K562 (cell line): ENCODE results near the gene C4A. TPM values are rescaled to one million over a fixed set of nuclear protein-coding genes. Genes with fewer than 3 reads are reported as not detected.

Experiments
- CBFA2T2 ChIP-seq: fragments of 450-650 bp; conservative IDR thresholded peaks from 2 replicates; pipeline ENCODE4 v1.6.1; 2017; ENCODE audit warnings: mild to moderate bottlenecking
- CREB3 ChIP-seq: fragments of 450-650 bp; conservative IDR thresholded peaks from 2 replicates; pipeline ENCODE4 v1.6.1; 2016; ENCODE audit warnings: missing genetic modification characterization, low read depth, mild to moderate bottlenecking, missing compliant biosample characterization, moderate library complexity
- HMGXB4 ChIP-seq: sonication (generic); formaldehyde crosslinking; IDR thresholded peaks from 2 replicates; pipeline ENCODE4 v1.8.1; 2023; ENCODE audit warnings: mild to moderate bottlenecking, missing genetic modification reagents
- LARP7 ChIP-seq: fragments of 450-650 bp; IDR thresholded peaks from 2 replicates; pipeline ENCODE4 v1.6.1; 2016
- MIER1 ChIP-seq: fragments of 450-650 bp; IDR thresholded peaks from 2 replicates; pipeline ENCODE4 v1.6.1; 2016; ENCODE audit warnings: antibody characterized with exemption, mild to moderate bottlenecking, low read depth
- PBX2 ChIP-seq, 2 experiments: IDR thresholded peaks in 1 of 2; conservative IDR thresholded peaks in 1 of 2; 2 replicates each; pipeline ENCODE4 v1.6.1; 2016; ENCODE audit warnings: low read depth in 2 of 2, mild to moderate bottlenecking in 1 of 2, missing compliant biosample characterization in 1 of 2, missing genetic modification characterization in 1 of 2, moderate library complexity in 1 of 2
- PHF8 ChIP-seq: fragments of 200-600 bp; sonication (generic); IDR thresholded peaks from 2 replicates; pipeline ENCODE4 v1.6.1; 2012; ENCODE audit warnings: mixed run types, mild to moderate bottlenecking, inconsistent platforms, low read length, moderate library complexity, borderline replicate concordance
- SMAD4 ChIP-seq: fragments of 250-450 bp; sonication (Bioruptor Pico); conservative IDR thresholded peaks from 2 replicates; pipeline ENCODE4 v1.8.0; 2021; ENCODE audit warnings: inconsistent platforms, mild to moderate bottlenecking, moderate library complexity
- SREBF2 ChIP-seq: sonication (generic); formaldehyde crosslinking; IDR thresholded peaks from 2 replicates; pipeline ENCODE4 v1.4.0; 2020; ENCODE audit warnings: mild to moderate bottlenecking, missing genetic modification reagents
- SRSF1 ChIP-seq: fragments of 200-400 bp; formaldehyde crosslinking; IDR thresholded peaks from 2 replicates; pipeline ENCODE4 v1.6.1; 2017; ENCODE audit warnings: mild to moderate bottlenecking, low read depth, low read length, moderate library complexity
- TEAD1 ChIP-seq, 2 experiments: fragments of 450-650 bp in 1 of 2; sonication (generic) in 1 of 2; formaldehyde crosslinking; IDR thresholded peaks; 2 replicates each; pipeline versions ENCODE4 v1.4.0 to v1.8.0; 2020 to 2022; ENCODE audit warnings: mild to moderate bottlenecking in 2 of 2, missing genetic modification reagents in 1 of 2
- THAP7 ChIP-seq: fragments of 250-450 bp; sonication (Bioruptor Pico); IDR thresholded peaks from 2 replicates; pipeline ENCODE4 v1.5.0; 2021
- ZBTB2 ChIP-seq: fragments of 450-650 bp; IDR thresholded peaks from 2 replicates; pipeline ENCODE4 v1.6.1; 2016; ENCODE audit warnings: antibody characterized with exemption
- ZBTB9 ChIP-seq: fragments of 450-650 bp; formaldehyde crosslinking; IDR thresholded peaks from 2 replicates; pipeline ENCODE4 v1.4.0; 2020; ENCODE audit warnings: mild to moderate bottlenecking, moderate library complexity
- ZNF134 ChIP-seq: fragments of 250-450 bp; sonication (Bioruptor Pico); conservative IDR thresholded peaks from 2 replicates; pipeline ENCODE4 v1.4.0; 2020
- ZNF232 ChIP-seq: sonication (generic); formaldehyde crosslinking; IDR thresholded peaks from 2 replicates; pipeline ENCODE4 v1.8.0; 2022; ENCODE audit warnings: mild to moderate bottlenecking, missing genetic modification reagents
- ZNF695 ChIP-seq: fragments of 450-650 bp; formaldehyde crosslinking; IDR thresholded peaks from 2 replicates; pipeline ENCODE4 v1.4.0; 2020; ENCODE audit warnings: mild to moderate bottlenecking, moderate library complexity
- polyA plus RNA-seq, 8 experiments: library from polyadenylated mRNA; depleted of rRNA in 4 of 8; stranded (reverse) in 5 of 8; unstranded in 3 of 8; fragments of >200 nt; fragmentation: Nextera tagmentation in 2 of 8; fragmentation: Illumina TruSeq in 1 of 8; extraction: Ambion mirVana in 2 of 8; extraction: Trizol in 1 of 8; gene quantifications; 2 replicates each; pipeline versions ENCODE4 v1.2.1 to v1.2.3, GENCODE V29; 2011 to 2014; ENCODE audit warnings: inconsistent platforms in 1 of 8, missing spikeins in 1 of 8
- total RNA-seq, 7 experiments: library from RNA; depleted of rRNA in 6 of 7; stranded (reverse); fragments of >200 nt in 6 of 7; fragmentation: Illumina TruSeq in 2 of 7; extraction: Trizol in 2 of 7; gene quantifications; 2 replicates each; pipeline versions ENCODE4 v1.2.1 to v1.2.3, GENCODE V29; 2011 to 2021; ENCODE audit warnings: low replicate concordance in 1 of 7

Gene C4A
- total and polyA plus RNA-seq, 9 of the 15 experiments (the other 6 are each of a cell fraction or from before 2014, with no cell fraction given): 0.27 to 7.6 (median 5.0) TPM

- TF ChIP-seq THAP7 (CRISPR knock-in tag) (no peak), CBFA2T2 (no peak), LARP7 (peak; percentile 96), MIER1 (peak; percentile 40; the same call in 1 of the 2 replicates), ZNF134 (peak; percentile 22; the same call in 1 of the 2 replicates), ZNF695 (CRISPR knock-in tag) (no peak), ZBTB2 (no peak), SRSF1 (0 out of 2 replicates have a peak, but pooled peaks have one; percentile 30), ZBTB9 (CRISPR knock-in tag) (0 out of 2 replicates have a peak, but pooled peaks have one; percentile 62), SREBF2 (CRISPR knock-in tag) (0 out of 2 replicates have a peak, but pooled peaks have one; percentile 47), HMGXB4 (peak; percentile 77; the same call in 1 of the 2 replicates), ZNF232 (CRISPR knock-in tag) (peak; percentile 80; the same call in 1 of the 2 replicates), TEAD1 (CRISPR knock-in tag; IDR thresholded peaks at IDR 0.05) (0 out of 4 replicates have a peak, but pooled peaks of 1 of the 2 experiments have one; percentile 7), PBX2 (CRISPR knock-in tag; IDR thresholded peaks at IDR 0.05; ENCODE audit: low read depth) (no peak), PBX2 (tag; conservative IDR thresholded peaks at IDR 0.05; ENCODE audit: low read depth) (no peak; the same call in none of the 2 replicates), CREB3 (tag) (peak; percentile 84; the same call in 1 of the 2 replicates), PHF8 (0 out of 2 replicates have a peak, but pooled peaks have one; percentile 54), SMAD4 (CRISPR knock-in tag) (peak; percentile 26)
Measured at GRCh38 chr6:31972709-31973350, 9.0 kb upstream of the C4A start (continued).
